Measurements from ENCODE around the gene UQCR11. TPM values are rescaled to one million over a fixed set of nuclear protein-coding genes. Genes with fewer than 3 reads are reported as not detected.
A peak's percentile ranks its signal among the peaks of the same experiment; 100 is the strongest.

The UQCR11 gene
- total and polyA plus RNA-seq, 2 experiments from 2014 or later = 73.6 to 1,116 TPM

- TF ChIP-seq, protein P1, sequence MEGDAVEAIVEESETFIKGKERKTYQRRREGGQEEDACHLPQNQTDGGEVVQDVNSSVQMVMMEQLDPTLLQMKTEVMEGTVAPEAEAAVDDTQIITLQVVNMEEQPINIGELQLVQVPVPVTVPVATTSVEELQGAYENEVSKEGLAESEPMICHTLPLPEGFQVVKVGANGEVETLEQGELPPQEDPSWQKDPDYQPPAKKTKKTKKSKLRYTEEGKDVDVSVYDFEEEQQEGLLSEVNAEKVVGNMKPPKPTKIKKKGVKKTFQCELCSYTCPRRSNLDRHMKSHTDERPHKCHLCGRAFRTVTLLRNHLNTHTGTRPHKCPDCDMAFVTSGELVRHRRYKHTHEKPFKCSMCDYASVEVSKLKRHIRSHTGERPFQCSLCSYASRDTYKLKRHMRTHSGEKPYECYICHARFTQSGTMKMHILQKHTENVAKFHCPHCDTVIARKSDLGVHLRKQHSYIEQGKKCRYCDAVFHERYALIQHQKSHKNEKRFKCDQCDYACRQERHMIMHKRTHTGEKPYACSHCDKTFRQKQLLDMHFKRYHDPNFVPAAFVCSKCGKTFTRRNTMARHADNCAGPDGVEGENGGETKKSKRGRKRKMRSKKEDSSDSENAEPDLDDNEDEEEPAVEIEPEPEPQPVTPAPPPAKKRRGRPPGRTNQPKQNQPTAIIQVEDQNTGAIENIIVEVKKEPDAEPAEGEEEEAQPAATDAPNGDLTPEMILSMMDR (IDR thresholded peaks at IDR 0.05; ENCODE audit: low read depth, low read length) = no peak
- Histone ChIP-seq H3K4me3 (no peak overlapping the region), H3K9me3 (ENCODE audit: low read depth) (no peaks in the 10 kb centered on the region), H3K36me3 (no peaks in the 10 kb centered on the region), H3K4me1 (ENCODE audit: low read depth) (peaks cover 4% of the 10 kb centered on the region), H3K27me3 (no peaks in the 10 kb centered on the region), H3K27ac (no peak overlapping the region)
- peak in 1 of 2 donors; percentile 51 for DNase-seq (ENCODE audit: low read depth in 1 of 2, low spot score in 1 of 2)
Measured at GRCh38 chr19:1567848-1568227, 37.4 kb downstream of the UQCR11 start.

GRCh38 chr19:1567116-1567847, 38.0 kb downstream of the UQCR11 start:
- H3K36me3 ChIP-seq = no peaks in the 10 kb centered on the region
- no peaks in the 10 kb centered on the region for H3K9me3 ChIP-seq (ENCODE audit: low read depth)
- no peaks in the 10 kb centered on the region for H3K27me3 ChIP-seq
- TF ChIP-seq, protein P1 (IDR thresholded peaks at IDR 0.05; ENCODE audit: low read depth, low read length) = no peak
- peaks cover 4% of the 10 kb centered on the region for H3K4me1 ChIP-seq (ENCODE audit: low read depth)
- DNase-seq (ENCODE audit: low read depth in 1 of 2, low spot score in 1 of 2) = peak in 1 of 2 donors; percentile 57
- peak overlapping the region; percentile 95 for H3K4me3 ChIP-seq
- peak overlapping the region; percentile 98 for H3K27ac ChIP-seq

- Histone ChIP-seq H3K36me3 (no peaks in the 10 kb centered on the region), H3K4me3 (peak overlapping the region; percentile 95), H3K27ac (peak overlapping the region; percentile 98), H3K27me3 (no peaks in the 10 kb centered on the region), H3K9me3 (ENCODE audit: low read depth) (no peaks in the 10 kb centered on the region), H3K4me1 (ENCODE audit: low read depth) (peaks cover 4% of the 10 kb centered on the region)
- DNase-seq (ENCODE audit: low read depth in 1 of 2, low spot score in 1 of 2) = peak; percentile 86 to 90
- TF ChIP-seq, protein P1 (IDR thresholded peaks at IDR 0.05; ENCODE audit: low read depth, low read length) = no peak
Measured at GRCh38 chr19:1566392-1567115, 38.7 kb downstream of the UQCR11 start.

DNA sequence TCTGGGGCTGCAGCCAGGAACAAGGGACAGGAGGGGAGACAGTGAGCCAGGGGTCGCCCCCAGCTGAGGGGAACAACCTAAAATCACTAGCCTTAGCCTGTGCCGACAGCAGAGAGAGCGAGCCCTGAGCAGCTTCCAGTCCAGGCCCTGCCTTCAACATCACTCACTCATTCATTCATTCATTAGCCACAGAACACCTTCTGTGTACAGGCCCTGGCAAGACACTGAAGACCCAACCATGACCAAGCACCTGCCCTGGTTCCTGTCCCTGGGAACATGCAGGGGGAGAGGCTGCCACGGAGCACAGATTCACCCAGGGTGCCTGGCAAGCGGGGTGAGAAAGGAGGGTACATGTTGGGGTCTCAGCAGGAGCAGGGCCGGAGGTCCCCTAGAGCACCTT, 42.0 kb downstream of the UQCR11 start:
- TF ChIP-seq, protein P1 (IDR thresholded peaks at IDR 0.05; ENCODE audit: low read depth, low read length) = no peak
- Histone ChIP-seq H3K4me1 (ENCODE audit: low read depth) (peaks cover 4% of the 10 kb centered on the region), H3K9me3 (ENCODE audit: low read depth) (no peaks in the 10 kb centered on the region), H3K36me3 (no peaks in the 10 kb centered on the region), H3K27me3 (no peaks in the 10 kb centered on the region), H3K27ac (no peak overlapping the region), H3K4me3 (no peak overlapping the region)
- DNase-seq (ENCODE audit: low read depth in 1 of 2, low spot score in 1 of 2) = no peak

DNA sequence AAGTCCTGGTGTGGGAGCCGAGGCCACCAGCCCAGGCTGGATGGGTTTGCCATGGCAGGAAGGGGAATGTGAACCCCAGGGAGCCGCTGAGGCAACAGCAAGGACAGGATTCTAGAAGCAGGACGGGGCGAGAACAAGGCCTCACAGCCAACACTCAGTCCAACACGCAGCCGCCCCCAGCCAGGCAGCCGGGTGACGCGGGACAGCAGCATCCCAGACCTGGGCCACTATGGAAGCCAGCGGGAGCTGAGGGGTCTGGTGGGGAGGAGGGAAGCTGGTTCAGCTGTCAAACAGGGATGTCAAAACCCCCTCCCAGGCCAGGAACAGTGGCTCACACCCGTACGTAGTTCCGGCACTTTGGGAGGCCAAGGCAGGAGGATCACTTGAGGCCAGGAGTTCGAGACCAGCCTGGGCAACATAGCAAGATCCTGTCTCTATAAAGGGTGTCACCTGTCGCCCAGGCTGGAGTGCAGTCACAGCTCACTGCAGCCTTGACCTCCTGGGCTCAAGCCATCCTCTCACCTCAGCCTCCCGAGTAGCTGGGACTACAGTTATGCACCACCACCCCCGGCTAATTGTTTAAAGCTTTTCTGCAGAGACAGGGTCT, 43.9 kb downstream of the UQCR11 start:
- no peaks in the 10 kb centered on the region for H3K9me3 ChIP-seq (ENCODE audit: low read depth)
- no peak overlapping the region for H3K4me3 ChIP-seq
- peaks cover 4% of the 10 kb centered on the region for H3K4me1 ChIP-seq (ENCODE audit: low read depth)
- H3K27me3 ChIP-seq = no peaks in the 10 kb centered on the region
- no peaks in the 10 kb centered on the region for H3K36me3 ChIP-seq
- DNase-seq (ENCODE audit: low read depth in 1 of 2, low spot score in 1 of 2) = no peak
- no peak overlapping the region for H3K27ac ChIP-seq
- TF ChIP-seq, protein P1 (IDR thresholded peaks at IDR 0.05; ENCODE audit: low read depth, low read length) = no peak
